LNCAP (cell line): Measurements from ENCODE around the gene IQSEC3.

ENCODE experiments used
- TF ChIP-seq, protein P1 (sequence below): fragments of 450-650 bp; IDR thresholded peaks from 2 replicates; pipeline ENCODE4 v1.5.1; 2017; ENCODE audit warnings: mild to moderate bottlenecking

Gene IQSEC3

GRCh38 chr12:180445-180844, 113.9 kb downstream of the IQSEC3 start:
- TF ChIP-seq, protein P1, sequence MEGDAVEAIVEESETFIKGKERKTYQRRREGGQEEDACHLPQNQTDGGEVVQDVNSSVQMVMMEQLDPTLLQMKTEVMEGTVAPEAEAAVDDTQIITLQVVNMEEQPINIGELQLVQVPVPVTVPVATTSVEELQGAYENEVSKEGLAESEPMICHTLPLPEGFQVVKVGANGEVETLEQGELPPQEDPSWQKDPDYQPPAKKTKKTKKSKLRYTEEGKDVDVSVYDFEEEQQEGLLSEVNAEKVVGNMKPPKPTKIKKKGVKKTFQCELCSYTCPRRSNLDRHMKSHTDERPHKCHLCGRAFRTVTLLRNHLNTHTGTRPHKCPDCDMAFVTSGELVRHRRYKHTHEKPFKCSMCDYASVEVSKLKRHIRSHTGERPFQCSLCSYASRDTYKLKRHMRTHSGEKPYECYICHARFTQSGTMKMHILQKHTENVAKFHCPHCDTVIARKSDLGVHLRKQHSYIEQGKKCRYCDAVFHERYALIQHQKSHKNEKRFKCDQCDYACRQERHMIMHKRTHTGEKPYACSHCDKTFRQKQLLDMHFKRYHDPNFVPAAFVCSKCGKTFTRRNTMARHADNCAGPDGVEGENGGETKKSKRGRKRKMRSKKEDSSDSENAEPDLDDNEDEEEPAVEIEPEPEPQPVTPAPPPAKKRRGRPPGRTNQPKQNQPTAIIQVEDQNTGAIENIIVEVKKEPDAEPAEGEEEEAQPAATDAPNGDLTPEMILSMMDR = no peak

GRCh38 chr12:181921-182320, 115.4 kb downstream of the IQSEC3 start:
- TF ChIP-seq, protein P1 = no peak

DNA sequence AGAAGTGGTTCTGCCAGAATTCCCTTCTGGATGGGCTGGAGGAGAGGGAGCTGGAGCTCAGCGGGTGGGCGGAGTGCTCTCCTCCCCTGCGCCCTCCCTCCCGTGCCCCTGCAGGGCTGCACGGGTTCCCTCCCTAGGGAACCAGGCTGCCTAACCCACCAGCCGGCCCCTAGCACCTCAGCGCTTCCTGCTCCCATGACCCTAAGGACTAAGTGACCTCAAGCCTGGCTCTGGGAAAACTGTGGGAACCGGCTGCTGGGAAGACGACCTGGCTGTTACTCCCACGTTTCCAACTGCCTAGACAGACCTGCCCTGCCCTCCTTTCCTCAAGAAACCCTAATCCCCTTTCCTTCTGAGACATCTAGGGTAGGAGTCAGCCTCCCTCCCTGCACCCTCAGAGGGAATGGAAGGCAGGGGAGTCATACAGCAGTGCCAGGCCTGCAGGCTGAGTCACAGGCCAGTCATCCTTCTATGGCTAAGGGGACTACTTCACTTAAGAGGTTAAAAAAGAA, 115.9 kb downstream of the IQSEC3 start:
- TF ChIP-seq, protein P1 = no peak

GRCh38 chr12:184811-185575, 118.4 kb downstream of the IQSEC3 start:
- TF ChIP-seq, protein P1 = no peak

- TF ChIP-seq, protein P1 = no peak
These were observed 119.0 kb downstream of the IQSEC3 start for GRCh38 chr12:185576-185955.

GRCh38 chr12:186006-186625, 119.5 kb downstream of the IQSEC3 start:
- TF ChIP-seq, protein P1 = no peak

- TF ChIP-seq, protein P1 = peak; percentile 76
These were observed 122.5 kb downstream of the IQSEC3 start for GRCh38 chr12:188910-189621.
